ENCODE data around the gene DBNL. TPM values are rescaled to one million over a fixed set of nuclear protein-coding genes. Genes with fewer than 3 reads are reported as not detected.

The DBNL gene
- total RNA-seq, 1 experiment from 2014 or later = 183 TPM

- no peak for DNase-seq (ENCODE audit: low read depth)
These were observed 65.5 kb downstream of the DBNL start for GRCh38 chr7:44109991-44110390.

- DNase-seq (ENCODE audit: low read depth) = no peak
These were observed 66.5 kb downstream of the DBNL start for GRCh38 chr7:44110719-44111635.

Other genes starting within 250 kb of the DBNL start
- 268 and 373 TPM in 2 replicates for gene MRPS24, start 175.2 kb upstream of the DBNL start, total RNA-seq (2014; rRNA removed; shearing (Covaris generic))
- 46.2 and 55.7 TPM in 2 replicates for gene URGCP, start 138.1 kb upstream of the DBNL start, total RNA-seq (2014; rRNA removed; shearing (Covaris generic))
- 39.8 and 46.2 TPM in 2 replicates for gene UBE2D4, start 118.3 kb upstream of the DBNL start, total RNA-seq (2014; rRNA removed; shearing (Covaris generic))
- gene SPDYE1, start 46.8 kb upstream of the DBNL start, total RNA-seq (2014; rRNA removed; shearing (Covaris generic)) = not detected in 2 replicates
- 0.39 TPM in 1 of 2 replicates, not detected in the other for gene PGAM2, start 20.9 kb downstream of the DBNL start, total RNA-seq (2014; rRNA removed; shearing (Covaris generic))
- 16.2 and 24.1 TPM in 2 replicates for gene POLM, start 37.8 kb downstream of the DBNL start, total RNA-seq (2014; rRNA removed; shearing (Covaris generic))
- gene AEBP1, start 59.6 kb downstream of the DBNL start, total RNA-seq (2014; rRNA removed; shearing (Covaris generic)) = not detected in 2 replicates
- gene POLD2, start 78.8 kb downstream of the DBNL start, total RNA-seq (2014; rRNA removed; shearing (Covaris generic)) = 177 and 204 TPM in 2 replicates
- not detected in 2 replicates for gene MYL7, start 96.6 kb downstream of the DBNL start, total RNA-seq (2014; rRNA removed; shearing (Covaris generic))
- 0.46 TPM in 1 of 2 replicates, not detected in the other for gene GCK, start 144.7 kb downstream of the DBNL start, total RNA-seq (2014; rRNA removed; shearing (Covaris generic))
- gene YKT6, start 156.3 kb downstream of the DBNL start, total RNA-seq (2014; rRNA removed; shearing (Covaris generic)) = 224 and 232 TPM in 2 replicates